OCI-LY3 (cell line): ENCODE results near the gene TTC8.

ENCODE experiments used
- CTCF ChIP-seq: fragments of 200-600, 300-600 bp; sonication (generic); IDR thresholded peaks from 2 replicates; pipeline ENCODE4 v1.5.1; 2014; ENCODE audit warnings: antibody characterized with exemption, low read length, low read depth
- EZH2phosphoT487 ChIP-seq: fragments of 200-600 bp; shearing (Covaris generic); IDR thresholded peaks from 2 replicates; pipeline ENCODE4 v1.6.1; 2018; ENCODE audit warnings: antibody characterized with exemption, mixed run types, low read depth

- TF ChIP-seq EZH2phosphoT487 (no peak), CTCF (no peak)
Observed at GRCh38 chr14:88848571-88848970, 24.1 kb downstream of the TTC8 start.
